ENCODE data around the gene POLE2. TPM values are rescaled to one million over a fixed set of nuclear protein-coding genes. Genes with fewer than 3 reads are reported as not detected.
A peak's percentile ranks its signal among the peaks of the same experiment; 100 is the strongest.

POLE2 gene
- total and polyA plus RNA-seq, 2 experiments from 2014 or later, result 41.9 to 53.3 TPM

DNA sequence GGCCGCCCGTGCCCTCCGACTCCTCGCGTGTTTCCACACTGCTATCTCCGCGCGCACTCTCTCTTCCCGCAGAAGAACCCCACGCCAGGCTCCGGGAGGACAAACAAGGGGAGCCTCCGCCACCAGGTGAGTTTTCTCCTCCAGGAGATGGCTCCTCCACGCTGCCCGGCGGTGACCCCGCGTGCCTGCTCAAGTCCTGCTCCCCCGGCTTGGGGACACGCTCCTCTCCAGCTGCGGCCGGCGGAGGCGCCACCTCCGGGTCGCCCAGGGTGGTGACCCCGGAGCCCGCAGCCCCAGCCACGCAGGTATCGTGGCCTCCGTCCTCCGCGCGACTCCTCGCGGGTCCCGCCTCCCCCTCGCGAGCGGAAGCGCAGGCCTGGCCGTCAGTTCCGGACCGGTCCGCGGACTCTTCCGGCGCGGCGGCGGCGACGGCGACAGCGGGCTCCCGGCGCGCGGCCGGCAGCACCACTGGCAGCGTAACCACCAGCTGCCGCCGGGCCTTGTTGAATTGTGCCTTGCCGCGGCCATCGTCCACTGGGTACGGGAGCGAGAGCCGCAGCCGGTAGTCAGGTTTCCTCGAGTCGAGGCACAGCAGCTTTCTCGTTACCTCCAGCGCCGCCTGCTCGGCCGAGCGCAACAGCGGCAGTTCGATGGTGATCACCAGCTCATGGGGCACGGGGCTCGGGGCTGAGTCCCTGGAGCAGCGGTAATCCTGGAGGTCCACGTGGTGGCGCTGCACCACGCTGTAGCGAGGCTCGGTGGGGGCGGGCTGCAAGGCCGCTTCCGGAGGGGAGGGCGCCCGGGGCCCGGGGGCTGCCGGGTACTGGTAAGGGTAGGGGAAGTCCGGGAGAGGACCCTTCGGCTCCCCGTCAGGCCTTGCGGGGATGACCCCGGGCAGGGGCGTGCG lies 54.1 kb downstream of the POLE2 start:
- Histone ChIP-seq H2AFZ (peak overlapping the region; percentile 89), H3K27ac (ENCODE audit: low read depth) (peak overlapping the region; percentile 98), H3K4me2 (peak overlapping the region; percentile 90), H3F3A (replicated peaks; ENCODE audit: low read depth) (peaks cover 14% of the 10 kb centered on the region), H3K4me3 (peak overlapping the region; percentile 98), H3K4me1 (ENCODE audit: insufficient read depth) (peaks cover 21% of the 10 kb centered on the region), H3K79me2 (replicated peaks; ENCODE audit: insufficient read depth) (peaks cover 90% of the 10 kb centered on the region), H3K27me3 (ENCODE audit: insufficient read depth) (no peaks in the 10 kb centered on the region), H3K9me2 (ENCODE audit: insufficient read depth) (no peaks in the 10 kb centered on the region), H4K20me1 (replicated peaks; ENCODE audit: insufficient read depth) (peaks cover 37% of the 10 kb centered on the region), H3K36me3 (ENCODE audit: insufficient read depth) (peaks cover 16% of the 10 kb centered on the region; the same call in 1 of the 2 replicates)
- Mint-ChIP-seq H3K4me3 (peak overlapping the region; percentile 100), H3K4me1 (peaks cover 23% of the 10 kb centered on the region), H3K27me3 (ENCODE audit: insufficient read depth, low read depth, poor library complexity) (peaks cover 12% of the 10 kb centered on the region), H3K9me3 (peaks cover 7% of the 10 kb centered on the region; the same call in 2 of the 3 replicates), H3K36me3 (ENCODE audit: low read depth) (peaks cover 72% of the 10 kb centered on the region), H3K27ac (peak overlapping the region; percentile 99)
- DNase-seq (ENCODE audit: low spot score) (peak; percentile 97), ATAC-seq (peak; percentile 88)
- TF ChIP-seq ZNF114 (CRISPR knock-in tag; IDR thresholded peaks at IDR 0.05) (no peak), ZNF331 (CRISPR knock-in tag; IDR thresholded peaks at IDR 0.05; ENCODE audit: low read depth) (no peak), CREB1 (CRISPR knock-in tag; IDR thresholded peaks at IDR 0.05; ENCODE audit: low read depth) (peak; percentile 7; the same call in 1 of the 2 replicates), NANOG (IDR thresholded peaks at IDR 0.05; ENCODE audit: borderline replicate concordance) (no peak), JUNB (IDR thresholded peaks at IDR 0.05; ENCODE audit: unreplicated experiment) (no peak), STAT1 (IDR thresholded peaks at IDR 0.05; ENCODE audit: unreplicated experiment) (no peak), POLR2AphosphoS5 (IDR thresholded peaks at IDR 0.05; ENCODE audit: low read depth) (peak; percentile 81), EZH2phosphoT487 (IDR thresholded peaks at IDR 0.05; ENCODE audit: unreplicated experiment) (no peak), EZH2 (IDR thresholded peaks at IDR 0.05; ENCODE audit: low read depth, unreplicated experiment) (no peak)
- TF ChIP-seq, protein P1, sequence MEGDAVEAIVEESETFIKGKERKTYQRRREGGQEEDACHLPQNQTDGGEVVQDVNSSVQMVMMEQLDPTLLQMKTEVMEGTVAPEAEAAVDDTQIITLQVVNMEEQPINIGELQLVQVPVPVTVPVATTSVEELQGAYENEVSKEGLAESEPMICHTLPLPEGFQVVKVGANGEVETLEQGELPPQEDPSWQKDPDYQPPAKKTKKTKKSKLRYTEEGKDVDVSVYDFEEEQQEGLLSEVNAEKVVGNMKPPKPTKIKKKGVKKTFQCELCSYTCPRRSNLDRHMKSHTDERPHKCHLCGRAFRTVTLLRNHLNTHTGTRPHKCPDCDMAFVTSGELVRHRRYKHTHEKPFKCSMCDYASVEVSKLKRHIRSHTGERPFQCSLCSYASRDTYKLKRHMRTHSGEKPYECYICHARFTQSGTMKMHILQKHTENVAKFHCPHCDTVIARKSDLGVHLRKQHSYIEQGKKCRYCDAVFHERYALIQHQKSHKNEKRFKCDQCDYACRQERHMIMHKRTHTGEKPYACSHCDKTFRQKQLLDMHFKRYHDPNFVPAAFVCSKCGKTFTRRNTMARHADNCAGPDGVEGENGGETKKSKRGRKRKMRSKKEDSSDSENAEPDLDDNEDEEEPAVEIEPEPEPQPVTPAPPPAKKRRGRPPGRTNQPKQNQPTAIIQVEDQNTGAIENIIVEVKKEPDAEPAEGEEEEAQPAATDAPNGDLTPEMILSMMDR (conservative IDR thresholded peaks at IDR 0.05; ENCODE audit: low read depth in 2 of 2), result peak; percentile 71 to 94
- TF ChIP-seq, protein P2, sequence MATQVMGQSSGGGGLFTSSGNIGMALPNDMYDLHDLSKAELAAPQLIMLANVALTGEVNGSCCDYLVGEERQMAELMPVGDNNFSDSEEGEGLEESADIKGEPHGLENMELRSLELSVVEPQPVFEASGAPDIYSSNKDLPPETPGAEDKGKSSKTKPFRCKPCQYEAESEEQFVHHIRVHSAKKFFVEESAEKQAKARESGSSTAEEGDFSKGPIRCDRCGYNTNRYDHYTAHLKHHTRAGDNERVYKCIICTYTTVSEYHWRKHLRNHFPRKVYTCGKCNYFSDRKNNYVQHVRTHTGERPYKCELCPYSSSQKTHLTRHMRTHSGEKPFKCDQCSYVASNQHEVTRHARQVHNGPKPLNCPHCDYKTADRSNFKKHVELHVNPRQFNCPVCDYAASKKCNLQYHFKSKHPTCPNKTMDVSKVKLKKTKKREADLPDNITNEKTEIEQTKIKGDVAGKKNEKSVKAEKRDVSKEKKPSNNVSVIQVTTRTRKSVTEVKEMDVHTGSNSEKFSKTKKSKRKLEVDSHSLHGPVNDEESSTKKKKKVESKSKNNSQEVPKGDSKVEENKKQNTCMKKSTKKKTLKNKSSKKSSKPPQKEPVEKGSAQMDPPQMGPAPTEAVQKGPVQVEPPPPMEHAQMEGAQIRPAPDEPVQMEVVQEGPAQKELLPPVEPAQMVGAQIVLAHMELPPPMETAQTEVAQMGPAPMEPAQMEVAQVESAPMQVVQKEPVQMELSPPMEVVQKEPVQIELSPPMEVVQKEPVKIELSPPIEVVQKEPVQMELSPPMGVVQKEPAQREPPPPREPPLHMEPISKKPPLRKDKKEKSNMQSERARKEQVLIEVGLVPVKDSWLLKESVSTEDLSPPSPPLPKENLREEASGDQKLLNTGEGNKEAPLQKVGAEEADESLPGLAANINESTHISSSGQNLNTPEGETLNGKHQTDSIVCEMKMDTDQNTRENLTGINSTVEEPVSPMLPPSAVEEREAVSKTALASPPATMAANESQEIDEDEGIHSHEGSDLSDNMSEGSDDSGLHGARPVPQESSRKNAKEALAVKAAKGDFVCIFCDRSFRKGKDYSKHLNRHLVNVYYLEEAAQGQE (IDR thresholded peaks at IDR 0.05; ENCODE audit: unreplicated experiment), result no peak
- TF ChIP-seq, protein P3, sequence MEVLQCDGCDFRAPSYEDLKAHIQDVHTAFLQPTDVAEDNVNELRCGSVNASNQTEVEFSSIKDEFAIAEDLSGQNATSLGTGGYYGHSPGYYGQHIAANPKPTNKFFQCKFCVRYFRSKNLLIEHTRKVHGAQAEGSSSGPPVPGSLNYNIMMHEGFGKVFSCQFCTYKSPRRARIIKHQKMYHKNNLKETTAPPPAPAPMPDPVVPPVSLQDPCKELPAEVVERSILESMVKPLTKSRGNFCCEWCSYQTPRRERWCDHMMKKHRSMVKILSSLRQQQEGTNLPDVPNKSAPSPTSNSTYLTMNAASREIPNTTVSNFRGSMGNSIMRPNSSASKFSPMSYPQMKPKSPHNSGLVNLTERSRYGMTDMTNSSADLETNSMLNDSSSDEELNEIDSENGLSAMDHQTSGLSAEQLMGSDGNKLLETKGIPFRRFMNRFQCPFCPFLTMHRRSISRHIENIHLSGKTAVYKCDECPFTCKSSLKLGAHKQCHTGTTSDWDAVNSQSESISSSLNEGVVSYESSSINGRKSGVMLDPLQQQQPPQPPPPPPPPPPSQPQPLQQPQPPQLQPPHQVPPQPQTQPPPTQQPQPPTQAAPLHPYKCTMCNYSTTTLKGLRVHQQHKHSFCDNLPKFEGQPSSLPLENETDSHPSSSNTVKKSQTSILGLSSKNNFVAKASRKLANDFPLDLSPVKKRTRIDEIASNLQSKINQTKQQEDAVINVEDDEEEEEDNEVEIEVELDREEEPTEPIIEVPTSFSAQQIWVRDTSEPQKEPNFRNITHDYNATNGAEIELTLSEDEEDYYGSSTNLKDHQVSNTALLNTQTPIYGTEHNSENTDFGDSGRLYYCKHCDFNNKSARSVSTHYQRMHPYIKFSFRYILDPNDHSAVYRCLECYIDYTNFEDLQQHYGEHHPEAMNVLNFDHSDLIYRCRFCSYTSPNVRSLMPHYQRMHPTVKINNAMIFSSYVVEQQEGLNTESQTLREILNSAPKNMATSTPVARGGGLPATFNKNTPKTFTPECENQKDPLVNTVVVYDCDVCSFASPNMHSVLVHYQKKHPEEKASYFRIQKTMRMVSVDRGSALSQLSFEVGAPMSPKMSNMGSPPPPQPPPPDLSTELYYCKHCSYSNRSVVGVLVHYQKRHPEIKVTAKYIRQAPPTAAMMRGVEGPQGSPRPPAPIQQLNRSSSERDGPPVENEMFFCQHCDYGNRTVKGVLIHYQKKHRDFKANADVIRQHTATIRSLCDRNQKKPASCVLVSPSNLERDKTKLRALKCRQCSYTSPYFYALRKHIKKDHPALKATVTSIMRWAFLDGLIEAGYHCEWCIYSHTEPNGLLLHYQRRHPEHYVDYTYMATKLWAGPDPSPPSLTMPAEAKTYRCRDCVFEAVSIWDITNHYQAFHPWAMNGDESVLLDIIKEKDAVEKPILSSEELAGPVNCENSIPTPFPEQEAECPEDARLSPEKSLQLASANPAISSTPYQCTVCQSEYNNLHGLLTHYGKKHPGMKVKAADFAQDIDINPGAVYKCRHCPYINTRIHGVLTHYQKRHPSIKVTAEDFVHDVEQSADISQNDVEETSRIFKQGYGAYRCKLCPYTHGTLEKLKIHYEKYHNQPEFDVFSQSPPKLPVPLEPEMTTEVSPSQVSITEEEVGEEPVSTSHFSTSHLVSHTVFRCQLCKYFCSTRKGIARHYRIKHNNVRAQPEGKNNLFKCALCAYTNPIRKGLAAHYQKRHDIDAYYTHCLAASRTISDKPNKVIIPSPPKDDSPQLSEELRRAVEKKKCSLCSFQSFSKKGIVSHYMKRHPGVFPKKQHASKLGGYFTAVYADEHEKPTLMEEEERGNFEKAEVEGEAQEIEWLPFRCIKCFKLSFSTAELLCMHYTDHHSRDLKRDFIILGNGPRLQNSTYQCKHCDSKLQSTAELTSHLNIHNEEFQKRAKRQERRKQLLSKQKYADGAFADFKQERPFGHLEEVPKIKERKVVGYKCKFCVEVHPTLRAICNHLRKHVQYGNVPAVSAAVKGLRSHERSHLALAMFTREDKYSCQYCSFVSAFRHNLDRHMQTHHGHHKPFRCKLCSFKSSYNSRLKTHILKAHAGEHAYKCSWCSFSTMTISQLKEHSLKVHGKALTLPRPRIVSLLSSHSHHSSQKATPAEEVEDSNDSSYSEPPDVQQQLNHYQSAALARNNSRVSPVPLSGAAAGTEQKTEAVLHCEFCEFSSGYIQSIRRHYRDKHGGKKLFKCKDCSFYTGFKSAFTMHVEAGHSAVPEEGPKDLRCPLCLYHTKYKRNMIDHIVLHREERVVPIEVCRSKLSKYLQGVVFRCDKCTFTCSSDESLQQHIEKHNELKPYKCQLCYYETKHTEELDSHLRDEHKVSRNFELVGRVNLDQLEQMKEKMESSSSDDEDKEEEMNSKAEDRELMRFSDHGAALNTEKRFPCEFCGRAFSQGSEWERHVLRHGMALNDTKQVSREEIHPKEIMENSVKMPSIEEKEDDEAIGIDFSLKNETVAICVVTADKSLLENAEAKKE (CRISPR knock-in tag; IDR thresholded peaks at IDR 0.05), result no peak
- TF ChIP-seq, protein P4, sequence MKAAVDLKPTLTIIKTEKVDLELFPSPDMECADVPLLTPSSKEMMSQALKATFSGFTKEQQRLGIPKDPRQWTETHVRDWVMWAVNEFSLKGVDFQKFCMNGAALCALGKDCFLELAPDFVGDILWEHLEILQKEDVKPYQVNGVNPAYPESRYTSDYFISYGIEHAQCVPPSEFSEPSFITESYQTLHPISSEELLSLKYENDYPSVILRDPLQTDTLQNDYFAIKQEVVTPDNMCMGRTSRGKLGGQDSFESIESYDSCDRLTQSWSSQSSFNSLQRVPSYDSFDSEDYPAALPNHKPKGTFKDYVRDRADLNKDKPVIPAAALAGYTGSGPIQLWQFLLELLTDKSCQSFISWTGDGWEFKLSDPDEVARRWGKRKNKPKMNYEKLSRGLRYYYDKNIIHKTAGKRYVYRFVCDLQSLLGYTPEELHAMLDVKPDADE (IDR thresholded peaks at IDR 0.05), result peak; percentile 51; the same call in 1 of the 2 replicates

All from GM23338 (cell line).